ENCODE data around the gene RHBDF2.

GRCh38 chr17:76519048-76519966, 18.1 kb upstream of the RHBDF2 start:
- TF ChIP-seq CTCF (IDR thresholded peaks at IDR 0.05; ENCODE audit: insufficient read depth, low read depth, low read length) (no peak), EZH2 (IDR thresholded peaks at IDR 0.05; ENCODE audit: insufficient read depth, low read length) (no peak)
